GM12872 (cell line): Measurements from ENCODE around the gene GLE1.

Experiments
- TF ChIP-seq, protein P1 (sequence below): IDR thresholded peaks from 3 replicates; pipeline ENCODE4 v1.5.1; 2011; ENCODE audit warnings: low read depth, mild to moderate bottlenecking, low read length, moderate library complexity; ENCODE audit not compliant: insufficient read depth

The GLE1 gene, protein sequence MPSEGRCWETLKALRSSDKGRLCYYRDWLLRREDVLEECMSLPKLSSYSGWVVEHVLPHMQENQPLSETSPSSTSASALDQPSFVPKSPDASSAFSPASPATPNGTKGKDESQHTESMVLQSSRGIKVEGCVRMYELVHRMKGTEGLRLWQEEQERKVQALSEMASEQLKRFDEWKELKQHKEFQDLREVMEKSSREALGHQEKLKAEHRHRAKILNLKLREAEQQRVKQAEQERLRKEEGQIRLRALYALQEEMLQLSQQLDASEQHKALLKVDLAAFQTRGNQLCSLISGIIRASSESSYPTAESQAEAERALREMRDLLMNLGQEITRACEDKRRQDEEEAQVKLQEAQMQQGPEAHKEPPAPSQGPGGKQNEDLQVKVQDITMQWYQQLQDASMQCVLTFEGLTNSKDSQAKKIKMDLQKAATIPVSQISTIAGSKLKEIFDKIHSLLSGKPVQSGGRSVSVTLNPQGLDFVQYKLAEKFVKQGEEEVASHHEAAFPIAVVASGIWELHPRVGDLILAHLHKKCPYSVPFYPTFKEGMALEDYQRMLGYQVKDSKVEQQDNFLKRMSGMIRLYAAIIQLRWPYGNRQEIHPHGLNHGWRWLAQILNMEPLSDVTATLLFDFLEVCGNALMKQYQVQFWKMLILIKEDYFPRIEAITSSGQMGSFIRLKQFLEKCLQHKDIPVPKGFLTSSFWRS

DNA sequence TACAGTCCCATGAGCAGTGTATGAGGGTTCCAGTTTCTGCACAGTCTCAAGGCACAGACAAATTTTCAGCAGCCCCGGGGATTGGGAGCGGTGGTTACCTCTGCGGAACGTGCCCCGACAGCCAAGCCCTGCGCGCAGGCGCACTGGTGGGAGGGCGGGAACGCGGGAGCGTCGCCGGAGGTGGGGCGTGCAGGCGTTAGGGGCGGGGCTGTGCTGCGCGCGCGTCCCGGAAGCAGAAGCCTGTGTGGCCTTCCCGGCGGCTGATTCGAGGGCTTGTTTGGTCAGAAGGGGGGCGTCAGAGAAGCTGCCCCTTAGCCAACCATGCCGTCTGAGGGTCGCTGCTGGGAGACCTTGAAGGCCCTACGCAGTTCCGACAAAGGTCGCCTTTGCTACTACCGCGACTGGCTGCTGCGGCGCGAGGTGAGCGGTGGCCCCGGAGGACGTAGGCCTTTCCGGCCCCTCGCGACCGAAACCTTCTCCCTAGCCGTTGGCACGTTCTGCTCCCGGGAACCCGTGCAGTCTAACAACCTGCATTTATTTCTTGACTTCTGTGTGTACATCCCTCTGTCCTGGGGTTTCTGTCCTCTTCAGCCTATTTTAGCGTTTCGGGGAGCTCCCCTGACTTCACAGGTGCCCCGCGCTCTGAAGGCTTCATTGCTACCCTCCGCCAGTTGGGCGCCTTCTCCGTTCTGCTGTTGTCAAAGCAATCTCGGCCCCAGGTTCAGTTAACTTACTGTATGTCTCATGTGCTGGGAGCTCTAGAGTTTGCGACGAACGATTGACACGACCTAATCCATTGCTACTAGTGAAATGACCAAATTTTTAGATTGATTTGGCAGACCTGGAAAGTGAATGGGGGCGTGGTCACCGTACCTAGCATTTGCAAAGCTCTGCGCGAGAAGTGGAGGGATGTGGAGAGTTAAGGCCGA lies at the start of gene GLE1:
GLE1 (plus strand) TSS at position 235 of the 929 bp plus-strand sequence; CDS start at position 322, 87 bp downstream.
- TF ChIP-seq, protein P1, sequence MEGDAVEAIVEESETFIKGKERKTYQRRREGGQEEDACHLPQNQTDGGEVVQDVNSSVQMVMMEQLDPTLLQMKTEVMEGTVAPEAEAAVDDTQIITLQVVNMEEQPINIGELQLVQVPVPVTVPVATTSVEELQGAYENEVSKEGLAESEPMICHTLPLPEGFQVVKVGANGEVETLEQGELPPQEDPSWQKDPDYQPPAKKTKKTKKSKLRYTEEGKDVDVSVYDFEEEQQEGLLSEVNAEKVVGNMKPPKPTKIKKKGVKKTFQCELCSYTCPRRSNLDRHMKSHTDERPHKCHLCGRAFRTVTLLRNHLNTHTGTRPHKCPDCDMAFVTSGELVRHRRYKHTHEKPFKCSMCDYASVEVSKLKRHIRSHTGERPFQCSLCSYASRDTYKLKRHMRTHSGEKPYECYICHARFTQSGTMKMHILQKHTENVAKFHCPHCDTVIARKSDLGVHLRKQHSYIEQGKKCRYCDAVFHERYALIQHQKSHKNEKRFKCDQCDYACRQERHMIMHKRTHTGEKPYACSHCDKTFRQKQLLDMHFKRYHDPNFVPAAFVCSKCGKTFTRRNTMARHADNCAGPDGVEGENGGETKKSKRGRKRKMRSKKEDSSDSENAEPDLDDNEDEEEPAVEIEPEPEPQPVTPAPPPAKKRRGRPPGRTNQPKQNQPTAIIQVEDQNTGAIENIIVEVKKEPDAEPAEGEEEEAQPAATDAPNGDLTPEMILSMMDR: no peak

DNA sequence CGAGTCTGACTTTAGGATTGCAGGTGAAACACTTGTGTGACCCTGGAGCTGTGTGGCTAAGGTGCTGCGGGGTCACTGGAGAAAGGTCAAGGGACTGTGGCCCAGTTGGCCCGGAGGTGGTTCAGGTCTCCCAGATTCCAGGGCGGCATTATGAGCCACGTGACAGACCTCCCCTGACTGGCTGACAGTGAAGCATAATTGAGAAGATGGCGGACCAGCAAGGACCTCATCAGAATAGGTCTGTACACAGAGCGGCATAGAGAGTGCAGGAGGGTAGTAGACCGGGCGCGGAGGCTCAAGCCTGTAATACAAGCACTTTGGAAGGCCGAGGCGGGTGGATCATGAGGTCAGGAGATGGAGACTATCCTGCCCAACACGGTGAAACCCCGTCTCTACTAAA lies 49.5 kb upstream of the GLE1 start:
- TF ChIP-seq, protein P1: no peak

DNA sequence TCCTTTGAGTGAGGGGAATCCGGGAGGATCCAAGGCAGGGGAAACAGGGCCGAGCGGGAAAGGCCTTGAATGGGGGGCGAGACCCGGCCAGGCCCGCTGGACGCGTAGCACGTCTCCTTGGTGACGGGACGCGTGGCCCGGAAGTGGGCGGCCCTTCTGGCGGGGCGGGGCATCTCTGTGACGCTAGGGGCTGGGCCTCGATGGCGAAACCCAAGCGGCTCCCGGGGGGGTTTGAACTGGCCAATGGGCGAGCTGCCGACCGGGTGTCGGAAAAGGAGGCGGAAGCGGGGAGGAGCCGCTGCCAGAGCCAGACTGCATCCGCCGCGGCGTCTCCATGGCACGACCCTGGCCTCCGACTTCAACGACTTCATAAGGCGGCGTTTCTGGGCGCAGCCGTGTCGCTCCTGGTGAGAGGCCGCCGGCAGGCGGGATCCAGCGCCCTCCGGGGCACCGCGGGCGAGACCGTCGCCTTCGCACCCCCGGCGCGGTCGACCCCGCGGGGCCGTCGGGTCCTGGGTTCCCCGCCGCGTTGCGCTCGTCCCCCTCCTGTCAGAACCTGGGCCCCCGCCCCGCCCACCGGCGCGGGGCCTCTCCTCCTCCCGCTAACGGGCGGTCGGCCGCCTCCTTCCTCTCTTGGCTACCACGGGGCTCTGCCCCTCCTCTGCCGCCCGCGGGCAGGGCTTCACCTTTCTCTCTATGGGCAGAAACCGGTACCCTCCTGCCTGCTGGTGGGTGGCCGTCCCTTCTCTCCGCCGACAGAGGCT lies 48.5 kb upstream of the GLE1 start, which contains the start of gene ODF2:
ODF2 (plus strand) TSS at position 158 of the 764 bp plus-strand sequence; CDS start at position 244, 86 bp downstream.
- TF ChIP-seq, protein P1: no peak

DNA sequence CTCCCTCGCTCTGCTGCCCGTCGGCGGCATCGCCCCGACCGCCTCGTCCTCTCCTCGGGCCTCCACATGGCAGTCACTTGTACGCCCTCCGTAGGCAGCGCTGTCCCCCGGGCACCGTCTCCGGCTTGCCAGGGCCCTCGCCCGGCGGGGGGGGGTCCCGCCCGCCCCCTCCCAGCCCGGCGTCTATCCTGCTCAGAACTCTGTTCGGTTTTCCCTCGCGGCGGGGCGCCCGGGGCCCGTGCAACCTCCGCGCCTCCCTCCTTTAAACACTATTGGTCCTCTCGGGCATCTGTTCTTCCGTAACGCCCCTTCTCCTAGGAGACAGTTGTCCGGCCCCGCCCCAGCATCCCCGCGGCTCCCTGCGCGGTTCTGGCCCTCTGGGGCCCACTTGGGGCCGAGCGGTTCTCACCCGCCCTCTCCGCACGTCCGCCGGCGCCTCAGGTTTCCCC lies 47.9 kb upstream of the GLE1 start:
- TF ChIP-seq, protein P1: no peak

DNA sequence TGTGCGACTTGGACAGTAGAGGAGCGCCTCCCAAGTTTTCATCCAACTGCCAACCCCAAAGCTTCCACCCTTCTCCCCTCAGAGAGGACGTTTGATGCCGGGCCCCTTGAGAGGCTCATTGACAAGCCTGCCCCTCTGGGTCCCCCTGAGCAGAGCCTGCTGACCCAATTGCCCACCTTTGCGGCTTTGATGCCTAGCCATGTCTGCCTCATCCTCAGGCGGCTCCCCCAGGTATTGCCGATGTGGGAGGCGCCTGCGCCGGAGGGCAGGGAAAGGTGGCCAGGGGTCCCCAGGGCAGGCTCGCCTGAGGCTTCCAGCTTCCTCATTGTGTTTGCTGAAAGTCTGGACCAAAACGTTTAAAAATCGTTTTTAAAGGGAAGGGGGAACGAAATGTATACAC lies 47.3 kb upstream of the GLE1 start:
- TF ChIP-seq, protein P1: no peak

DNA sequence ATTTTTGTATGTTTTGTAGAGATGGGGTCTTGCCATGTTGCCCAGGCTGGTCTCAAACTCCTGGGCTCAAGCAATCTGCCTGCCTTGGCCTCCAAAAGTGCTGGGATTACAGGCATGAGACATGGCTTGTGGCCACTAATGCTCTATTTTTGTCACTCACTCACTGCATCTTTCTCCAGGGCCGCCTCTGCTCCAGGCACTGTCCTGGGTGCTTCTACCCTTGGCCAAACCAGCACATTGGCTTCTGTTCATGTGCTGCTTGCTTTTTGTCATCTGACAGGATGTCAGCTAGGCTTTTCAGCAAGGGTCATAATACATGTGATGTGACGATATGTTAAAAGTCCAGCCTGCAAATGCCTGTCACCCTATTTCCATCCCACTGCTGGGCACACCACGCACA lies 45.5 kb upstream of the GLE1 start:
- TF ChIP-seq, protein P1: no peak
